ENCODE measurements around the gene STT3A. TPM values are rescaled to one million over a fixed set of nuclear protein-coding genes. Genes with fewer than 3 reads are reported as not detected.

Gene STT3A
- total RNA-seq, 1 experiment from 2014 or later, result 123 TPM

DNA sequence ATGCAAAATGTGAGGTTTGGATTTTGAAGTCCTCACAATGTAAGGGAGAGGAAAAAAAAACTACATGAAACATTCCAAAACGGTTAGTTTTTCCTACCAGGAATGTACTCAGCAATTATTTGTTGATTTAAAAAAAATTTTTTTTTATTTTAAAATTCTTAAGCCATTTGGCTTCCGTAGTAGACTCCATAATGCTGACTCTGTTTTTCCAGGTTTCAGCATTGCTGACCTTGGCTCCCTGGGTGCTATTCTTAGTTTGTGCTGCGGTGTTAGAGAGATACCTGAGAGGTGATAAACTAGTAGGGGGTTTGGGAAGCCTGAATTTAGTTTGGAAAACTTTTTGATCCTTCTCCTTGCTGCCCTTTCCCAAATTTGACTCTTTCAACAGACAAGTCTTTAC lies 10.6 kb downstream of the STT3A start:
- Histone ChIP-seq H3K4me1 (replicated peaks) (no peaks in the 10 kb centered on the region), H3K36me3 (peaks cover 43% of the 10 kb centered on the region), H3K27ac (no peak overlapping the region), H3K27me3 (replicated peaks) (no peaks in the 10 kb centered on the region), H3K9me3 (replicated peaks) (no peaks in the 10 kb centered on the region), H3K4me3 (no peak overlapping the region)
- DNase-seq (ENCODE audit: low read depth in 1 of 2, low spot score in 2 of 2), result no peak

DNA sequence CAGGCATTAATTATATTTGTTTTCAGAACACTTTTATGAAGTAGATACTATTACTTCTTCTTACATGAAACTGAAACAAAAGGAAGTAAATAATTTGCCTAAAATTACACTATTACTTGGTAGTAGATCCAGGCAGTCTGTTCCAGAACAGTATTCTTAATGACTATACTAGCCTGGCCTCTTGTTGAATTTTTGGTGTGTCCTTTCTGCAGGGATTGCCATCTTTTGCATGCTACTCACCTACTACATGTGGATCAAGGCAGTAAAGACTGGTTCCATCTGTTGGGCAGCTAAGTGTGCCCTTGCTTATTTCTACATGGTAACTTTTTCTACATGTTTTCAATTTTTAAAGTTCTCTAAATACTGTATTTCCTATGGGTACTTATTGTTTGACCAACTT lies 12.8 kb downstream of the STT3A start:
- Histone ChIP-seq H3K9me3 (replicated peaks) (no peaks in the 10 kb centered on the region), H3K4me1 (replicated peaks) (no peaks in the 10 kb centered on the region), H3K27me3 (replicated peaks) (no peaks in the 10 kb centered on the region), H3K36me3 (peaks cover 39% of the 10 kb centered on the region), H3K4me3 (no peak overlapping the region), H3K27ac (no peak overlapping the region)
- DNase-seq (ENCODE audit: low read depth in 1 of 2, low spot score in 2 of 2), result no peak

DNA sequence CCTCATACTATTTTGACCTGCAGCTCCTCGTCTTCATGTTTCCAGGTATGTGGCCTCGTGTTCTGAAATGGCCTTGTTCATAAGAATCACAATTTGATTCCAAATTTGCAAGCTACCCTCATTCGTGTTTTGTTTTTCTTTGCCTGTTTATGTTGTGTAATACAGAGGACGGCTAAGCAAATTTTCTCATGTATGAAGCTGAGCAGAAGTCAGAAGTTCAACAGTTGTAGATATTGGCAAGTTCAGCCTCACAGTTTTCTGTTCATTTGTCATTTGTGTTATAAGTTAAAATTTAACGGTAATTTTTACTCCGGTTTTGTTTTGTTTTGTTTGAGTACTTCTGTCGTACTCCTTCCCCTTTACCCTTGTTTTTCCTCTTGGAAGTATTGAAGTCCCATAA lies 16.9 kb downstream of the STT3A start:
- DNase-seq (ENCODE audit: low read depth in 1 of 2, low spot score in 2 of 2), result no peak
- H3K27me3 ChIP-seq (replicated peaks), result no peaks in the 10 kb centered on the region
- no peak overlapping the region for H3K4me3 ChIP-seq
- H3K4me1 ChIP-seq (replicated peaks), result no peaks in the 10 kb centered on the region
- H3K27ac ChIP-seq, result no peak overlapping the region
- no peaks in the 10 kb centered on the region for H3K9me3 ChIP-seq (replicated peaks)
- peaks cover 33% of the 10 kb centered on the region for H3K36me3 ChIP-seq

DNA sequence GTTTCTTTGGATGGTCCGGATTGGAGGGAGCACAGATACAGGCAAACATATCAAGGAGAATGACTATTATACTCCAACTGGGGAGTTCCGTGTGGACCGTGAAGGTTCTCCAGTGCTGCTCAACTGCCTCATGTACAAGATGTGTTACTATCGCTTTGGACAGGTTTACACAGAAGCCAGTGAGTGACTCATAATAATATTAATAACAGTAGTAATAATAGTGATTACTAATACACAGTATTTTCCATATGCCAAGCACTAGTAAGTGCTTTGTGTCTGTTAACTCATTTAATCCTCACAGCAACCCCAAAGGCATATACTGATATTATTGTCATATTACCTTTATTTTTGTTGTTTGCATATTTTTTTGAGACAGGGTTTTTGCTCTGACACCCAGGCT lies 25.7 kb downstream of the STT3A start:
- H3K27ac ChIP-seq, result no peak overlapping the region
- H3K4me1 ChIP-seq (replicated peaks), result peaks cover 13% of the 10 kb centered on the region
- no peak for DNase-seq (ENCODE audit: low read depth in 1 of 2, low spot score in 2 of 2)
- no peaks in the 10 kb centered on the region for H3K27me3 ChIP-seq (replicated peaks)
- H3K36me3 ChIP-seq, result peaks cover 31% of the 10 kb centered on the region
- H3K9me3 ChIP-seq (replicated peaks), result no peaks in the 10 kb centered on the region
- H3K4me3 ChIP-seq, result no peak overlapping the region

DNA sequence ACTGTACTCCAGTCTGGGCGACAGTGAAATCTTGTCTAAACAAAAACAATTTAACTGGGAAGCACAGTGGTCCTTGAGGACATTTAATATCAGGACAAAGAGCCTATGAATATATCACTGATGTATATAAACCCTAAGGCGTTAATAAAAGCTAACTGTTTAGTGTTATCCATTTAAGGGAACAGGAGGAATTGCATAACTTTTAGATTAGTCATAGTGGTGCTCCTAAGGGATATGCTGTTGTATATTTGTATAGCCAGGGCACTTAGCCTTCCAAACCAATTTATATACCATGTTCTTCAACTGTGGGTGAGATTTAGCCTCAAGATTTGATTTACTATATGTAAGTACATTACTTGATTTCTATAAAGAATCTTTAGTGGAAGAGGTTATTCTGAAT lies 29.3 kb downstream of the STT3A start:
- H3K27ac ChIP-seq, result no peak overlapping the region

DNA sequence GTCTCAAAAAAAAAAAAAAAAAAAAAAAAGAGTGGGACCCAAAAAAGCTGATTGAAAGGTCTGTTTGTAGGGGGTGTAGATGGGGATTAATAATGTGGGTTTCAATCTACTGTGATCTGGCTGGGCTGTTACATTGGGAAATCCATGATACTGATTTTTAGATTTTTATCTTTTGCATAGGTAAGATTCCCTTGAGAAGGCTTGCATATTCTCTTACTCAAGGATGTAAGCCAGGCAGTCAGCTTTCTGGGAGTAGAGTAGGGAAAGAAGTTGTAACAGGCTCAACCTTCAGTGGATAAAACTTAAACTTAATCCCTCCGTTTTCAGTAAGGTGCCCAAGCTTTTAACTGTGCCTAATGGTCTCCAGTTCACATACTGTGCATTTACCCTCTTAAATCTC lies 30.4 kb downstream of the STT3A start:
- Histone ChIP-seq H3K4me1 (replicated peaks) (peaks cover 25% of the 10 kb centered on the region), H3K27me3 (replicated peaks) (no peaks in the 10 kb centered on the region), H3K27ac (no peak overlapping the region), H3K4me3 (no peak overlapping the region), H3K36me3 (peaks cover 20% of the 10 kb centered on the region), H3K9me3 (replicated peaks) (no peaks in the 10 kb centered on the region)
- no peak for DNase-seq (ENCODE audit: low read depth in 1 of 2, low spot score in 2 of 2)

More for the DNA sequence above, 29.3 kb downstream of the STT3A start:
- peaks cover 22% of the 10 kb centered on the region for H3K4me1 ChIP-seq (replicated peaks)
- H3K36me3 ChIP-seq, result peaks cover 20% of the 10 kb centered on the region
- H3K4me3 ChIP-seq, result no peak overlapping the region
- H3K9me3 ChIP-seq (replicated peaks), result no peaks in the 10 kb centered on the region
- peak in 1 of 2 experiments; percentile 11 for DNase-seq (ENCODE audit: low read depth in 1 of 2, low spot score in 2 of 2)
- no peaks in the 10 kb centered on the region for H3K27me3 ChIP-seq (replicated peaks)

DNA sequence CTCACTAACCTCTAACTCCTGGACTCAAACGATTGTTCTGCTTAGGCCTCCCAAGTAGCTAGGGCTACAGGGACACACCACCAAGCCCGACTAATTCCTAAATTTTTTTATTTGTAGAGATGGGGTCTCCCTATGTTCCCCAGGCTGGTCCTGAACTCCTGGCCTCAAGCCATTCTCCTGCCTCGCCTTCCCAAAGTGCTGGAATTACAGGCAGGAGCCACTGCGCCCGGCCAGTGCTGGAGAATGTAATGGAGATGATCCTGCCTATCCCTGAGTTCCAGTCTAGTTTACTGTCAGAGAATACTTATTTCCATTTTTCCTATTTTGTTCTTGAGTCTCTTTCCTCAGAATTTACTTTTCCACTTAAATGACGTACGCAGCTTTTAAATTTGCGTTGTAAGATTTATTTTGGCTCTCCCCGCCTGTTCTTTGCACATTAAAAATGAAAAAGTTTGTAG lies 32.1 kb downstream of the STT3A start, which contains the start of gene CHEK1:
Gene CHEK1, plus strand, starts transcription at position 408 of the 458 bp plus-strand sequence. CDS start 1,606 bp downstream, outside the sequence.
- no peaks in the 10 kb centered on the region for H3K27me3 ChIP-seq (replicated peaks)
- H3K4me3 ChIP-seq, result peak within 1 kb of the TSS; percentile 50
- H3K4me1 ChIP-seq (replicated peaks), result peaks cover 25% of the 10 kb centered on the region
- no peak for DNase-seq (ENCODE audit: low read depth in 1 of 2, low spot score in 2 of 2)
- peak within 1 kb of the TSS; percentile 83 for H3K27ac ChIP-seq
- peaks cover 14% of the 10 kb centered on the region for H3K36me3 ChIP-seq
- H3K9me3 ChIP-seq (replicated peaks), result no peaks in the 10 kb centered on the region

DNA sequence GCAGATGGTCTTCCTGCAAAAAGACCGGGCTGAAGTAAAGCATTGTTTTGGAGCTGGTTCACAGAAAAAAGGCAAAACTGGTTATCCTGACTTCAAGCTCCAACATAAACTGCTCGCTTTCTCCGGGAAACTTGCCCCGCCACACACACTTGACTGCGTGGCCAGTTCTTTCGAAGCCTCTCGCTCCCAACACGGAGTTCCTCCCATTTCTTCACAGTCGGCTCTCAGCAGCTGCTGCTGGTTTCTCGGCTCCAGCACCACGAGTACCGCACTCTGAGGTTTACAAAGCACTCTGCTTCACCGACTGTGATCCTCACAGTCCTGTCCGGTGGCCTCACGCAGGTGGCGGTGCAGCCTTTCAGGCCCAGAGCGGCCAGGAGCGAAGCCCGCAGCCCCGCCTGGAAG lies 32.6 kb downstream of the STT3A start:
- peak overlapping the region; percentile 83 for H3K27ac ChIP-seq
- H3K9me3 ChIP-seq (replicated peaks), result no peaks in the 10 kb centered on the region
- no peak for DNase-seq (ENCODE audit: low read depth in 1 of 2, low spot score in 2 of 2)
- H3K27me3 ChIP-seq (replicated peaks), result no peaks in the 10 kb centered on the region
- peaks cover 15% of the 10 kb centered on the region for H3K36me3 ChIP-seq
- H3K4me3 ChIP-seq, result peak overlapping the region; percentile 50
- H3K4me1 ChIP-seq (replicated peaks), result peaks cover 25% of the 10 kb centered on the region

DNA sequence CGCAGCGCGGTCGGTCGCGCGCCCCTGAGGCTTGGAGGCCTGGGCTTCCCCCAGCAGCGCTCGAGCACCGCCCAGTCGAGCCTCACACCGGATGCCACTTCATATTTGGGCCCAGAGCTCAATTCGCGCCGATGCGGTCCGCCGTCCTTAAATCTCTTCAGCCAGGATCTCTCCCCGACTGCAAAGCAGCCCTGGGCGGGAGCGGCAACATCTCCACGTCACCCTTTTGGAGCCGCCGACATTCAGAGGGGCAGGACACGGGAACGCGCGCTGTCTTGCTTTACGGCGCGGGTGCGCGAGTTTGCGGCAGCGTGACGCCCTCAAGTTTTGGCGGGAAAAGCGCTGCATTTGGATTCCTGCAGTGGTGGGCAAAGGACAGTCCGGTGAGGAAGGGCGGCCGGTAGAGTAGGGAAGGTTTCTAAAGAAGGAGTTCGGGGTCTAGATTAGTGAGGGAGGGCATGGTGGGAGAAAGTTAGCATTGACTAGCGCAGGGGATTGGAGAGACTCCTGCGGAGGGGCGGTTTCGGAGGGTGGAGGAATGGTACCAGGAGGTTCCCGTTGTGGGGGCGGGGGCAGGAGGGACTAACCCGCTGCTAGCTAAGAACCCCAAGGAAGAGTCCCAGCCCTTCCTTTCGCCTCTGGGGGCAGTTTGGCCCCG lies 33.1 kb downstream of the STT3A start:
- H3K4me1 ChIP-seq (replicated peaks), result peaks cover 25% of the 10 kb centered on the region

DNA sequence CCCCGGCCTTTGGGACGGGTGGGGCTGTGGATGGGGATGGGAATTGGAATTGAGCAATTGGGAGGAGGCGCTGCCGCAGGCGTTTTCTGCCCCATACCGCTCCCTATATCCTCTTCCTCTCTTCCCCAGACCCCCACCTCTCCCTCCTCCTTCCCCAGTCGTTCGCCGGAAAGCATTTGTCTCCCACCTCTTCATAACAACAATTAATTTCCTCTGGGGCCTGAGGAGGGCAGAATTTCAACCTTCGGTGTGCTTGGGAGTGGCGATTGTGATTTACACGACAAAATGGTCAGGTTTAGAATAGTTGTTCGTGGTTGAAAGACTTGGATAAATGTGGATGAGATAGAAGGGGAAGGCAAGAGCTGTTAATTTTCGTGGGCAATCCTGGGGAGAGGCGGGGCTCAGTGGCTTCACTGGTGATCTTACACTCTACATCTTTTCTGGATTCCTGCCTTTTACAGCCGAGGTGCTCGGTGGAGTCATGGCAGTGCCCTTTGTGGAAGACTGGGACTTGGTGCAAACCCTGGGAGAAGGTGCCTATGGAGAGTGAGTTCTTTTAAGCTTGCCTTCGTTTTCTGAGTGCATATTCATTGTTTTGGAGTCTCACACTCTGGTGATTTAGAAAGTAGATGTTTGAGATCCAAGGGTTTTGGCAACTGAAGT lies 33.8 kb downstream of the STT3A start:
- Histone ChIP-seq H3K4me1 (replicated peaks) (peaks cover 24% of the 10 kb centered on the region), H3K9me3 (replicated peaks) (no peaks in the 10 kb centered on the region), H3K27me3 (replicated peaks) (no peaks in the 10 kb centered on the region), H3K36me3 (peaks cover 15% of the 10 kb centered on the region), H3K4me3 (peak overlapping the region; percentile 50), H3K27ac (peak overlapping the region; percentile 83)
- DNase-seq (ENCODE audit: low read depth in 1 of 2, low spot score in 2 of 2), result peak in 1 of 2 experiments; percentile 82

More for the DNA sequence above, 33.1 kb downstream of the STT3A start:
- peaks cover 18% of the 10 kb centered on the region for H3K36me3 ChIP-seq
- H3K9me3 ChIP-seq (replicated peaks), result no peaks in the 10 kb centered on the region
- no peaks in the 10 kb centered on the region for H3K27me3 ChIP-seq (replicated peaks)
- DNase-seq (ENCODE audit: low read depth in 1 of 2, low spot score in 2 of 2), result peak; percentile 83 to 92
- peak overlapping the region; percentile 50 for H3K4me3 ChIP-seq
- H3K27ac ChIP-seq, result peak overlapping the region; percentile 83

DNA sequence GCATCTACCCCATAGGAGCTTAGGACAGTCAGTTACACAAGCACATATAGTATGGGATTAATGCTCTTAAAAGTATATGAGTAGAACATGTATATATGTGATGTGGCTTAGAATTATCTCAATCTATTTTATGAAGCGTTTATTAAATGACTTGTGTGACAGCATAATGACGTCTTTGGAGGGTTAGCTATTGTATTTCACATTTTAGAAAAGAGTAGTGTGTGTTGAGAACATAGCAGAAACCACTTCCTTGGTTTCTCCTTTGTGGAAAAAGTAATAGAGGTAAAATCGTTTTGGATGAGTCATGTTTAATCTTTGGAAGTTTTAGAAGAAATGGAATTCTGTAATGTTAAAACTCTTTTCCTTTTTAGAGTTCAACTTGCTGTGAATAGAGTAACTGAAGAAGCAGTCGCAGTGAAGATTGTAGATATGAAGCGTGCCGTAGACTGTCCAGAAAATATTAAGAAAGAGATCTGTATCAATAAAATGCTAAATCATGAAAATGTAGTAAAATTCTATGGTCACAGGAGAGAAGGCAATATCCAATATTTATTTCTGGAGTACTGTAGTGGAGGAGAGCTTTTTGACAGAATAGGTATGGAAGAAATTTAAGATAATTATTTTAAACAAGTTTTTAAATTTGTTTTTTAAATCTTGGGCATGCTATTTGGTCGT lies 34.7 kb downstream of the STT3A start:
- no peak for DNase-seq (ENCODE audit: low read depth in 1 of 2, low spot score in 2 of 2)
- H3K9me3 ChIP-seq (replicated peaks), result no peaks in the 10 kb centered on the region
- peak overlapping the region; percentile 83 for H3K27ac ChIP-seq
- H3K27me3 ChIP-seq (replicated peaks), result no peaks in the 10 kb centered on the region
- peaks cover 15% of the 10 kb centered on the region for H3K4me1 ChIP-seq (replicated peaks)
- peaks cover 14% of the 10 kb centered on the region for H3K36me3 ChIP-seq
- peak overlapping the region; percentile 50 for H3K4me3 ChIP-seq

DNA sequence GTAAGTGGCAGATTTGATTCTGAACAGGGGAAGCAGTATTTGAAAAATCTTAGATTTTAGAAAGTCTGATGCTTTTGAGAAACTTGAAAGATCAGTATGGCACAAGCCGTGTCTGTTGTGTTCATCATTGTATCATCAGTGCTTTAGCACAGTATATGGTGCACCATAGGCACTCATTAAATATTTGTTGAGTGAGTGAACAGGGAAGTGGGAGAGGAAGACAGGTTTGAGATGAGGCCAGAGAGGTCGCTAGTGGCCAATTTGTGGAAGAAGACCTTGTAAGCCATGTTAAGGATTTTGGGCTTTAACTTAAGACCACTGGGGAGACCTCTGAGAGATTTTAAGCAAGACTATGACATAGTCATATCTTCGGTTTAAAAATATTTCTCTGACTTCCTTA lies 45.2 kb downstream of the STT3A start:
- Histone ChIP-seq H3K27me3 (replicated peaks) (no peaks in the 10 kb centered on the region), H3K27ac (no peak overlapping the region), H3K9me3 (replicated peaks) (no peaks in the 10 kb centered on the region), H3K4me3 (no peak overlapping the region), H3K36me3 (peaks cover 14% of the 10 kb centered on the region), H3K4me1 (replicated peaks) (no peaks in the 10 kb centered on the region)
- DNase-seq (ENCODE audit: low read depth in 1 of 2, low spot score in 2 of 2), result no peak

DNA sequence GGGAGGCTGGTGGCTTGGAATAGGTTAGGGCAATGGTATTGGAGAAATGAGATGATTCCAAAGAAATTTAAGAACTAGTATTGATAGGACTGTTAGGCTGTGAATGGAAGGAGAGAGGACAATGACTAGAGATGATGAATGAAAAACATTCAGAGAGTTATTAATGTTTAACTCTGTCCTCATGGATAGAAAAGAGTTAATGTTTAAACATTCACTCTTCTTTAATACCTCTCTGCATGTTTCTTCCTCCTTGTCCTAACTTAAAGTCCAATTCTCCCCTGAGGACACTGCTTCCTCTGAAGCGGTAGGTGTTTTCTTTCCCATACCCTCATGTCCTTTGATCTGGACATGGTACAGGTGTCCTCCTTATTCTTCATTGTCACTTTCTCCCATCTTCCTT lies 45.7 kb downstream of the STT3A start:
- DNase-seq (ENCODE audit: low read depth in 1 of 2, low spot score in 2 of 2), result no peak
- no peaks in the 10 kb centered on the region for H3K27me3 ChIP-seq (replicated peaks)
- no peaks in the 10 kb centered on the region for H3K9me3 ChIP-seq (replicated peaks)
- H3K4me1 ChIP-seq (replicated peaks), result no peaks in the 10 kb centered on the region
- H3K27ac ChIP-seq, result no peak overlapping the region
- peaks cover 13% of the 10 kb centered on the region for H3K36me3 ChIP-seq
- no peak overlapping the region for H3K4me3 ChIP-seq

DNA sequence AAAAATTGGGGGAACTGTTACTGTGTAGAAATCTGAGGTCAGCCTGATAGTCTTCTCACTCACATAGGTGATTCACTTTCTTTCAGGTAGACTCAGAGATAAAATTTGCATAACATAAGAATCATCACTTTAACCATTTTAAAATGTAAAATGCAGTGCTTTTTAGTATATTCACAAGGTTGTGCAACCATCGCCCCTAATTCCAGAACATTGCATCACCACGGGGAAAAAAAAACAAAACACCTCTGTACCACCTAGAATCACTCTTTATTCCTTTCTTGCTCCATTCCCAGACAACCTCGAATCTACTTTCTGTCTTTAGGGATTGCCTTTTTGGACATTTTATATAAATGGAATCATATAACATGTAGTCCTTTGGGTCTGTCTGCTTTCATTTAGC lies 53.2 kb downstream of the STT3A start:
- Histone ChIP-seq H3K4me3 (no peak overlapping the region), H3K27ac (no peak overlapping the region), H3K4me1 (replicated peaks) (no peaks in the 10 kb centered on the region), H3K9me3 (replicated peaks) (no peaks in the 10 kb centered on the region), H3K36me3 (peaks cover 15% of the 10 kb centered on the region), H3K27me3 (replicated peaks) (no peaks in the 10 kb centered on the region)
- DNase-seq (ENCODE audit: low read depth in 1 of 2, low spot score in 2 of 2), result no peak
